GM20431 (cell line): ENCODE data around the gene DENND5B.
"Not testable (repeated sequence)": the region's sequence is repeated elsewhere in the genome, so short reads cannot be mapped to it uniquely, and the experiment has no call there.

ENCODE experiments used
- in situ Hi-C: fragments of 300-500 bp; cut with MseI, MboI; formaldehyde crosslinking; loops from one replicate; pipeline ENCODE4 v1.15.0; 2020; ENCODE audit warnings: low sequenced_read_pairs; ENCODE audit not compliant: unreplicated experiment

The DENND5B gene

DNA sequence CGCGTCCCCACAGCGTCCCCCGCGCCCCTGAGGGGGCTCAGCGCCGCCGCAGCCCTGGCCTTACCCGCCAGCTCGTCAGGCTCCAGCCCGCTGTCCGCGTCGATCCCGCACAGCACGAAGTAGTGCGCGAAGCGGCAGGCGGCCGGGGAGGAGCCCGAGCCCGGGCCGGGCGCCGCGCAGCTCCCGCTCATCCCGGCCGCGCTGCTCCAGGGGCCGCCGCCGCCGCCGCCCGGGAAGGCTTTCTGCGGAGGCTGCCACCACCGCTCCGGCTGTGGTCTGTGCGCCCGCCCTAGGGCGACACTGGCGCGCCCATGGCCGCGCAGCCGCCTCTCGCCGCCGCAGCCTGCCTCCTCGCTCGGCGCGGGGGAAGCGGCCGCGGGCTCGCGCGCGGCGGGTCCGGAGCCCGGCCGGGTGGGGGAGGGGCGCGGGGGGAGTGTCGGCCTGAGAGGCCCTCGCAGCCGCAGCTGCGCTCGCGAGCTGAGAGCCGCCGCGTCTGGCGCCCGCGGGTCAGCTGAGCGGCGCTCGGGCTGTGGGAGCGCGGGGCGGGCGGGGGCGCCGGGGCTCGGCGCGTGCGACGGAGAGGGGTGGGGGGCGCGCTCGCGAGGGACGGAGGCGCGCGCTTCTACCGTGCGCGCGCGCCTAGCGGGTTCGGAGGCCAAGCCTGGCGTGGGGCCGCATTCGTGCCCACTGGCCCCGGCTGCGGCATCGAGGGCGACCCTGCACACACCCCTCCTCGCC, at the start of gene DENND5B:
Gene DENND5B, minus strand, starts transcription at position 495 of the 738 bp plus-strand sequence. Its CDS starts 304 bp downstream, at position 191.
- in situ Hi-C loops: no loop called here

DNA sequence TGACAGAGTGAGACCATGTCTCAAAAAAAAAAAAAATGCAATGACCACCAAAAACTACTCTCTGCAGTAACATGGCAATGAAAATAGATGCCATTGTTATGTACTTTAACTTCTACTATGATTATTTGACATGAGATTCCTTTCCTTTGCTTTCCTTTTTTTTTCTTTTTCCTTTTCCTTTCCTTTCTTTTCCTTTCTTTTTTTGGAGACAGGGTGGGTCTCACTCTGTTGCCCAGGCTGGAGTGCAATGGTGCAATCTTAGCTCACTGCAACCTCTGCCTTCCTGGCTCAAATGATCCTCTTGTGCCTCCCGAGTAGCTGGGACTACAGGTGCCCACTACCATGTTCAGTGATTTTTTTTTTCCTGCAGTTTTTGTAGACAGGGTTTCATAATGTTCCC, 43.7 kb upstream of the DENND5B start:
- in situ Hi-C loops: loop anchor here (25.0 kb wide), 1 partner anchor 372 kb away; no protein-coding TSS in a partner anchor

DNA sequence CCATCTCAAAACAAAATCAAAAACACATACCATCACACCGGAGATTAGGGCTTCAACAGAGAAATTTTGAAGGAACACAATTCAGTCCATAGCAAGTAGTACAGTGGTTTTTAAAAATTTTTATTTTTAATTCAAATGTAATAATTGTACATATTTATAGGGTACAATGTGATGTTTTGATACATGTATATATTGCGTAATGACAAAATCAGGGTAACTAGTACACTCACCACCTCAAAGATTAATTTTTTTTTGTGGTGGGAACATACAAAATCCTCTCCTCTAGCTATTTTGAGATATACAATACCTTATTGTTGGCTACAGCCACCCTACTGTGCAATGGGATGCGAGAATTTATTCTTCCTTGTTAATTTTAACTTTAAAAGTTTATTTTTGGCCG, 42.5 kb upstream of the DENND5B start:
- in situ Hi-C loops: loop anchor here (25.0 kb wide), 1 partner anchor 371 kb away; no protein-coding TSS in a partner anchor

DNA sequence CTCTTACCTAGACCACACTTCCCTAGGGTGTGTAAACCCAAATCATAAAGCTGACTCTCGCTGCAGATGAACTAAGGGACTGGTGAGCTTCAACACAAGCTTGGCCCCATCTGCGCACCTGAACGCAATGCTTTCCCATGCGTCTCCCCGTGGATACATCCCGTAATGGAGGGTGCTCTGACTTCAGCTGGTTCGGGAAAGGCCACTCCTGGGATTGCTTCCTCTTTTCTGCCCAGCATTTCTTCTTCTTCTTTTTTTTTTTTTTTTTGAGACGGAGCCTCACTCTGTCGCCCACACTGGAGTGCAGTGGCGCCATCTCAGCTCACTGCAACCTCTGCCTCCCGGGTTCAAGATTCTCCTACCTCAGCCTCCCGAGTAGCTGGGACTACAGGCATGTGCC, 40.9 kb upstream of the DENND5B start:
- in situ Hi-C loops: loop anchor here (25.0 kb wide), 1 partner anchor 370 kb away; no protein-coding TSS in a partner anchor

DNA sequence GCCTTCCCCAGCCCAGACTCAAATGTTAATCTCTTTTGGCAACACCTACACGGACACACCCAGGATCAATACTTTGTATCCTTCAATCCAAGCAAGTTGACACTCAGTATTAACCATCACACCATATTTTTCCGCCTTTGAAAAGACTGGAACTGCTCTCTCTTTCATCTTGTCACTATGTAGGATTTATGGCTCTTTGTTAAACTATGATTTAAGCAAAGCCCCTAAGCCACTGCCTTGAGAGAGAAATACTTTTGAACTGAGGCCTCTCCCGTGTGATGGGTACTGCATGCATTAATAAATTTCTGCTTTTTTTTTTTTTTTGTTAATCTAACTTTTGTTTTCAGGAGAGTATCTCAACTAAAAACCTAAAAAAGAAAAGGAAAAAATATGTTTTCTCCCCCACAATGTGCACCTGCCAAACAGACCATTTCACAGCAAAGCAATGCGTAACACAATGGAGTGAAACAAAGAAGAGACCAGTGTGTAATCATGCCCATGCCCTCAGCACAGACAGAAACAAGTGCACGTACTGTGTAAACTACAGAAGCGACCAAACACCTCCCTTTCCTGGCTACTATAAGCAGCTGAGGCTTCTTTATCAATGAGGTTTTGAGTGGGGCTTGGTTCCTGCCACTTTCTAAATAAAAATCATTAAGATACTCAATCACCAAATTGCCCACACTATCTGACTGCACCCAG, 40.2 kb upstream of the DENND5B start:
- in situ Hi-C loops: loop anchor here (25.0 kb wide), 1 partner anchor 369 kb away; no protein-coding TSS in a partner anchor

DNA sequence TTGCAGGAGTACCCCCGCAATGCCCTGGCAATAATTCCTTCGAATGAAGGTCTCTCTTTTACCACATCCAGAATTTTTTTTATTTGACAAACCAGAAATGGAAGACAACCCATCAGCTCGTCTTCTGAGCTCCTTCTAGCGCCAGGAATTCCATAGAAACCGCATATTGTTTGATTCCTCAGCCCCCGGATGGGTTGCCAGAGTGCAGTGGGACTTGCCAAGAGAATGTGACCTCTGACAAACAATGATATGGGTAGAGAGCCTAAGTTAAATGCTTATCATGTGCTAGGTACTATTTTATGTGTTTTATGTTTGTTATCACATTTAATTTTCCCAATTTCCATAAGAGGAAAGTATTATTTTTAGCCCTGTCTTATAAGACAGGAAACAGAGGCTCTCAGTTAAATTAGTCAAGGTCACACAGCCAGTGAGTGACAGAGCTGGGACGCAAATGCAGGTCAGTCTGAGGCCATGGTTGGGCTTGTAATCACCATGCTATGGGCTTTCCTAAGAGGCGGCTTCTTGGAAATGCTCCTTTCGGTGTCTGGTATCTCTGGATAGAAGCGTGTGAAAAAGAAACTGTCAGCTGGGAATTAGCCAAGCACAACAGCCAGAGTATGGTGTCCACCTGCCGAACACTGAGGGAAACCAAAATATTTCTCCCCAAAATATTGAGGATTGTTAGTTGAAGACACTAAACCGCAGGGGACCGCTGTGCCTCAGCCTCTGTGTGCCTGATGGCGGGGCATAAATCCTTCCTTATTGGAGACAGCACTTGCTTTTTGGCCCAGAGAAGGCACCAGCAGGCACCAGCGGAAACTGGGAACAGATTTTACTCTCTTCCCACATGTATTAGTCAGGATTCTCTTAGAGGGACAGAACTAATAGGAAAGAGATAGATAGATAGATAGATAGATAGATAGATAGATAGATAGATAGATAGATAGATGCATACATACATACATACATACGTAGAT, 39.1 kb upstream of the DENND5B start:
- in situ Hi-C loops: loop anchor here (25.0 kb wide), 1 partner anchor 368 kb away; no protein-coding TSS in a partner anchor

DNA sequence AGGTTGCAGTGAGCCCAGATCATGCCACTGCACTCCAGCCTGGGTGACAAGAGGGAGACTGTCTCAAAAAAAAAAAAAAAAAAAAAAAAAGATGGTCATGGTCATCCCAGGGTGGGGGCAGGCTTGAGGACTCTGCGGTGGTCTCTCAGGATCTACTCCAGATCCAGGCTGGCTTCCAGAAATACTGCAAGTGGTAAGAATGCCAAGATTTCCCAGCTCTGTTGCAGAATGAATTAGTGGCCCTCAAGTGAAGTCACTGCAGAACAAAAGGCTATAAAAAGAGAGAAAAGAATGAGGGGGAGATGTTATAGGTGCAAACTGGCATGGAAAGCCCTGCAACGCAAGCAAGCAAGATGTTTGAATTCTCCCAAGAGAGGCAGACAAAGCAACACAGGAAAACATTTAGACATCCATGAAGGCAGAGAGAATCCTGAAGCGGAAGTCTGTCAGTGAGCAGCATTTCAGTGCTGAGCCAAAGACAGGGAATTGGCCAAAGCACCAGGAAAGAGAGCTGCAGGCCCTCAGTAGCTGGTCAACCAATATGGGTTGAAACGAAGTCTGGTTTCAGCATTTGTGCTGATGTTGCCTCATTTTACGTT, 36.6 kb upstream of the DENND5B start:
- in situ Hi-C loops: loop anchor here (25.0 kb wide), 1 partner anchor 365 kb away; no protein-coding TSS in a partner anchor

DNA sequence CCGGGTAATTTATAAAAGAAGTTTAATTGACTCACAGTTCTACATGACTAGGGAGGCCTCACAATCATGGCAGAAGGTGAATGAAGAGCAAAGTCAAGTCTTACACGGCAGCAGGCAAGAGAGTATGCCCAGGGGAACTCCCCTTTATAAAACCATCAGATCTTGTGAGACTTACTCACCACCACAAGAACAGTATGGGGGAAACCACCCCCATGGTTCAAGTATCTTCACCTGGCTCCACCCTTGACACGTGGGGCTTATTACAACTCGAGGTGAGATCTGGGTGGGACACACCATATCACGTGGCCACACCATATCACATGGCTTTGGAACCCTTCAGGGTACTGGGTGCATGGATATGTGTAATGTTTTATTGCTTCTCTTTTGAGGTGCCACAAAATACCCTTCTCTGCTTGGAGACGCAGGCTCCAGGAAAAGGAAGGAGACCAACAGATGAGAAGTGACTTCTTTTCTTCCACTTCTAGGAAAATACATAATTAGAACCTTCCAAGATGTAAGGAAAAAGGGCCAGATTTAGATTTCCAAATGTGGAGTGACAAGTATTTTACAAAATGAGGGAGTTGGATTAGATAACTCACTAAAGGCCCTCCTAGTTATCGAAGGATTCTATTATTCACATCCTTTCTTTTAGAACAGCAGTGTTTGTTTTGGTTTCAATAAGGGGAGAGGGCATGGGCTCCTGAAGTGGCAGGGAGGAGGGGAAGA, 35.5 kb upstream of the DENND5B start:
- in situ Hi-C loops: loop anchor here (25.0 kb wide), 1 partner anchor 364 kb away; no protein-coding TSS in a partner anchor

DNA sequence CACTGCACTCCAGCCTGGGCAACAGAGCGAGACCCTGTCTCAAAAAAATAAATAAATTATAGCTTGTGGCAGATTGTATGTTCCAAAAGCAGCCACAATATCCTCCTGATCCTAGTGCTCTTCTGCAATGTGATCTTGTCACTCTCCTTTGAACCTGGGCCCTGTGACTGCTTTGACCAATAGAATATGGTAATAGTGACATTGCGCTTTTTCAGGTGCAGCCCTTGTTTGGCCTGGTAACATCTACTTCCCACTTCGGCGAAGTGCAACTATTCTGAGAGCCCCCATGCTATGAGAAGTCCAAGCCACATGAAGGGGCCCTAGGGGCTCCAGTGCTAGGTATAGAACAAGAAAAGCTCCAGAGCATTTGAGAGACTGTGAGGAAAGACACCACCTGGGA, 31.1 kb upstream of the DENND5B start:
- in situ Hi-C loops: no loop called here

DNA sequence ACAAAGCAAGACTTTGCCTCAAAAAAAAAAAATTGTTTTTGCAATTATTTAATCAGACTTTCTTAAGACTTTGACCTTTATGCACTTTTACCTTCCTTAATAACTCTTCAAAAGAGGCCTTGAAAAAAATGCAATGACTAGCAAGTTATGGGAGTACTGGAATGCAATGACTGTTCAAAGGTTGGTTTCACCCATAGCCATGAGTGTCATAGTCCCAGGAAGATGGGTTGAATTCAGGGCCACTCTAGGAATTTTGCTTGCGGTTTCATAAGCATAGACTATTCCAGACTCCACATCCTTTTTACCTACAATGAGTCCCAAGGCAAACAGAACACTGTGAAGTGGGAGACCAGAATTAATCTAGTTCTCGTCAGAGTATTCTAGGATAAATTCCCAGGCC, 29.4 kb upstream of the DENND5B start:
- in situ Hi-C loops: no loop called here

DNA sequence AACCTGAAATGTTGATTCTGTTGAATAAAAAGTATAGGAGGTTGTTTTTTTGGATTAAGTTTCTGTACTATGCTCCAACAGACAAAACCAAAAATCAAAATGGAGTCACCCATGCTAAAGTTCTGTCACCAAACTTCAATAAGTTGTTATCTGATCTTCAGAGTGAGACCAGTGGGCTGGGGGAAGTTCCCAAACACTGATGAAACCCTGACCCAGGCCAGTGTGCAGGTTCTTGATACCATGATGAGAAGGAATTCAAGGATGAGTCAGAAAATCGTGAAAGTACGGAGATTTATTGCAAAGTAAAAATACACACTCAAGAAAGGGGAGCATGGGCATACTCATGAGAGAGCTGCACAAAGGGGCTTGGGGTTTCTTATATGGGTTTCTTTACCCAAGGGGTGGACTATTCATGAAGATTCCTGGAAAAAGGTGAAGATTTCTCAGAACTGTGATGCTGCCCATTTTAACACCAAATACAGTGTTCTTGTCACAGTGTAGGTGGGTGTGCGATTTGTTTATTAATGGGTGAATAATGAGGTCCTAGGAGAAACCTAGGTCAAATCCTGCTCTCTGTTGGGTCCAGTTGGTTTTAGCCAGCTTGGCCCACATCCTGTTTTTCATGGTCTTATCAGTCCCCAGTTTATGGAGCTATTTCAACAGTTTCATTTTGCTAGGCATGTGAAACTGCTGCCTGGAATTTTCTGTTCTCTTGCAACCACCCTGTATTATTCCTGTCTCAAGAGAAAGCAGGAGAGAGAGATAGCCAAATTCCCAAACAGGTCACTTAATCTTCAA, 27.5 kb upstream of the DENND5B start:
- in situ Hi-C loops: no loop called here

DNA sequence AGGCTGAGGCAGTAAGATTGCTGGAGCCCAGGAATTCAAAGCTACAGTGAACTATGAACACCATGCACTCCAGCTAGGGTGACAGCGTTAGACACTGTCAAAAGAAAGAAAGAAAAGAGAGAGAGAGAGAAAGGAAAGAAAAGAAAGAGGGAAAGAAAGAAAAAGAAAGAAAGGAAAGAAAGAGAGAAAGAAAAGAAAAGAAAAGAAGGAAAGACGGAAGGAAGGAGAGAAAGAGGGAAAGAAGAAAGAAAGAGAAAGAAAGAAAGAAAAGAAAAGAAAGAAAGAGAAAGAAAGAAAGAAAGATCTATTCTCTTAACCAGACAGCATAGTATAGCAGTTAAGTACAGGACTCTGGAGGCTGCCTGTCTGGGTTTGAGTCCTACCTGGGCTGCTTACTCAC, 21.9 kb upstream of the DENND5B start:
- in situ Hi-C loops: no loop called here

DNA sequence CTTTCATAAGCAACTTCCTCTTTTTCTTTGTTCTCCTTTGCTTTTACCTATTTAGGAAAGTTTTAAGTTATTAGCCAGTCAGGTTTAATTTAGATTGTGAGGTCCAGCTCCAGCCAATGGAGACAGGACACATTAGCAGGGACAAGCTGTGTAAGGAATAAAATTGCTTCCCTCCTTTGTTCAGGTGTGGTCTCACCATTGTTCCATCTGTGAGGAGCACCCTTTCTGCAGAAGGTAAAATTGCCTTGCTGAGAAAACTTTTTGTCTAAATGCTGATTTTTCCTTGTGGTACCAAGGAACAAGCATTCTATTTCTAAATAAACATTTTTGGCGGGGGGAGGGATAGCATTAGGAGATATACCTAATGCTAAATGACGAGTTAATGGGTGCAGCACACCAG, 17.4 kb upstream of the DENND5B start:
- in situ Hi-C loops: not testable (repeated sequence)

DNA sequence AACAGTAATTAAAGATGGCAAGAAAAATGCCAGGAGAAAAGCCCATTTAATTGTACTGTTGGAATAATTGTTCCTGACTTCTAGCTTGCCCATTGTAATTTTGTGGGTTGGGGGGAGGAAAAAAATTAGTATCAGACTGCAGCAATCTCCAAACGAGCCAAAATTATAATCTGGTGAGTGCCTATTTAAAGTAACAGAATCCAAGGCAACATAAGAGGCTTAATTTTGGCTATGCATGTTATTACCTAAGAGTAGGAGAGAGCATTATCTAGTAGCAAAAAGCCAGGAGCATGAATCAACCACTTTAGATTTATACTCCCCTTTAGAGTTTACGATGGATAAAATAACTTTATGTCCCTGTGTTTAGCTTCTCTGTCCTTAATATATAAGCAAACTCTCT, 14.6 kb upstream of the DENND5B start:
- in situ Hi-C loops: no loop called here

DNA sequence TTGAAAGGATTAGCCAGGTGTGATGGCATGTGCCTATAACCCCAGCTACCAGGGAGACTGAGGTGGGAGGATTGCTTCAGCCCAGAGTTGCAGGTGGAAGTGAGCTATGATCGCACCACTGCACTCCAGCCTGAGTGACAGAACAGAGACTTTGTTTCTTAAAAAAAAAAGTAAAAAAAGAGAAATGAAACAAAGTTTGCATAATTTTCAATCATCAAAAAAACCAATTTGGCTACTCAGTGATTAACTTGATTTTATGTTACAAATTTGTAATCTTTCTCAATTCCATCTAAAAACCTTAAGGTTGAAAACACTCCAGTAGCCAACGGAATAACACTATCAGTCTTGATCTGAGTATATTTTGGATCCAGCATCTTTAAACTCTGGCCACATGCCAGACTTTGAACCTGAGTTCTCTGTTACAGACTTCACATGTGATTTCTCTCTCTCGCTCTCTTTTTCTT, 12.6 kb upstream of the DENND5B start:
- in situ Hi-C loops: no loop called here

DNA sequence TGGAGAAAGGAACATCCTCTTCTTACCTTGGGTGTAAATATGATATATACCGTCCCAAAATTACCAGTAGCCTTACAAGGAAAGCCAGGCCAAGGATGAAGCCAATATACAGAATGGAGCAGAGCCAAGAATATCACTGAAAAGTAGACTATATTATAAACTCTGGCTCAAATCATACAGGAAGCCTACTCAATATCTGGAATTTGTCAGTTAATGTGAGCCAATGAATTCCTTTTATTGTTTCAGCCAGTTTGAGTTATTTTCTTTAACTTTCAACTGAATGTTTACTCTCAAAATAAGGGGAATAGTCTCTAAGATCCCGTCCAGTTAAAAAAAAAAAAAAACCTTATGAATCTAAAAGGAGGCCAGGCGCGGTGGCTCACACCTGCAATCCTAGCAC, 9.8 kb upstream of the DENND5B start:
- in situ Hi-C loops: no loop called here

DNA sequence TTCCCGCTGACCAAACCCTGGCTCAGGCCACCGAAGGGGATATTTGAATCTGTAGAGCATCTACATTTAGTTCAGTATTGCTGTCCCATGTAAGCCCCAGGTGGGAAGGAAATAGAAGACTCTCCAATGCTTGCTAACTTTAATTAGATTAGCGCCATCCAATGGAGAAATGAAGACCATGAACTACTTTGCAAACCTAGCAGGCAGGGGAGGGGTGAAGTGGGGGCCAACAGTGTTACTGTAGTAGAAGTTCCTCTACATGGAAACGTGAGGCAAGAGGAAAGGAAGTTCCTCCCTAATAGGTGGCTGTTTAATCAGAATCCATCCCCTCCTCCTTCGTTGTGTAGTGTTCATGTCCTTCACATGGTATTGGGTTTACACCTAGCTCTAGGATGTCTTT, 9.3 kb upstream of the DENND5B start:
- in situ Hi-C loops: no loop called here

DNA sequence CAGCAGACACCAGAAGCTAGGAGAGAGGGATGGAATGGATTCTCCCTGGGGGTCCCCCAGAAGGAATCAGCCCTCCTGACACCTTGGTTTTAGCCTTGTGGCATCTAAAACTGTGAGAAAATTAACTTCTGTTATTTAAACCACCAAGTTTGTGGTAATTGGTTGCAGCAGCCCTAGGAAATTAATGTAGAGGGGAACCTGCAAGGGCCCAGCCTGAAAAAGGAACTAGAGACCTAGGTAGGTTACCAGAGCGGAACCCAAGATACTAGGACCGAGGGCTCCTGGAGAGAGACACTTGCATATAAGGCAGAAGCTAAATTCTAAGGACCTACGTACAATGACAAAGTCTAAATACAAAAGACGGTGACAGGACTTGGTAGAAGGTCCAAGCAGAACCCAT, 8.1 kb upstream of the DENND5B start:
- in situ Hi-C loops: no loop called here
